Measurements from ENCODE around the gene PCGF3.

DNA sequence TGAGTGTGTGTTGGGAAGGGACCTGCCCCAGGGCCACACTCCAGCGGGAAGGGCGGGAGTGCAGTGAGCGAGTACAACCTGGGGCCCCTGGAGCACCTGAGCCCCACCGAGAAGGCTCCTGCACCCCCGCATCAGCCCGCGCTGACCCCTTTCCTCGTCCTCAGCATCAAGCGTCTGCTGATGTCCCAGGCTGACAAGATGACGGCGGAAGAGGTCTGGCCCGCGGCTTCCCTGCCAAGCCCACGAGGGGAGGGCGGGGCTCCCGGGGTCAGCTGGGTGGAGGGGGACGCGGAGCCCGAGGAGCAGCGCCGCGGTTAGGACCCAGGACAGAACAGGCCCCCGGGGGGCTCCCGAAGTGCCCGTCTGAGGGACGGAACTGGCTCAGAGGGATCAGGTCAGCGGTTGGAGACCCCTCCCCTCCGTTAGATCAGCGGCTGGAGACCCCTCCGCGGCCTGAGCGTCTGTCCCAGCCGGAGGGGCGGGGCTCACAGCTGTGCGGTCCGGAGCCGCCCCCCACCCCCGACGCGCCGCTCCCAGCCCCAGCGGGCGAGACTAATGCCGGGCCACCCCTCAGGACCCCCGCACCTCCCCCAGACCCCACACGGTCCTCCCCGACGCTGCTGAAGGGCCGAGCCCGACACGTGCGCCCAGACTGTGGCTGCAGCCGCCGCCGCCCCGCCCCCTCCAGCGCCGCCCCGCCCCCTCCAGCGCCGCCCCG, 24.5 kb upstream of the PCGF3 start:
- no peak for TF ChIP-seq CTCF (IDR thresholded peaks at IDR 0.05 in 4 of 5, conservative IDR thresholded peaks at IDR 0.05 in 1 of 5)
- TF ChIP-seq POLR2A (IDR thresholded peaks at IDR 0.05) = peak in 1 of 2 donors; percentile 36

Data from gastrocnemius medialis (tissue), 4 donors.